Body of pancreas (tissue), 4 donors: ENCODE measurements around the gene CLEC4F.

Experiments used
- CTCF ChIP-seq, 7 experiments: fragments of 450-650 bp in 4 of 7; fragments of 200-600 bp in 3 of 7; sonication (generic) in 3 of 7; IDR thresholded peaks; one replicate each; pipeline ENCODE4 v1.5.1; 2016 to 2019; ENCODE audit warnings: antibody characterized with exemption in 7 of 7
- POLR2A ChIP-seq, 3 donors: fragments of 450-650 bp; IDR thresholded peaks; one replicate each; pipeline ENCODE4 v1.6.1; 2016; ENCODE audit warnings: antibody characterized with exemption in 3 of 3, mild to moderate bottlenecking in 2 of 3

GRCh38 chr2:70796262-70796661 is 24.1 kb downstream of the CLEC4F start:
- no peak for TF ChIP-seq CTCF (IDR thresholded peaks at IDR 0.05)
- no peak for TF ChIP-seq POLR2A (IDR thresholded peaks at IDR 0.05)
